Uterus (tissue), 2 donors: ENCODE data around the gene DNAJB8.

Experiments used
- POLR2A ChIP-seq, 2 donors: fragments of 450-650 bp; IDR thresholded peaks; one replicate each; pipeline ENCODE4 v1.6.1; 2016; ENCODE audit warnings: antibody characterized with exemption in 2 of 2, mild to moderate bottlenecking in 1 of 2, moderate library complexity in 1 of 2
- TF ChIP-seq, protein P1 (sequence below), 4 experiments: fragments of 200-600 bp in 2 of 4; fragments of 450-650 bp in 2 of 4; sonication (generic) in 2 of 4; IDR thresholded peaks; one replicate each; pipeline ENCODE4 v1.5.1; 2016 to 2019; ENCODE audit warnings: antibody characterized with exemption in 4 of 4, mild to moderate bottlenecking in 2 of 4, moderate library complexity in 1 of 4

DNA sequence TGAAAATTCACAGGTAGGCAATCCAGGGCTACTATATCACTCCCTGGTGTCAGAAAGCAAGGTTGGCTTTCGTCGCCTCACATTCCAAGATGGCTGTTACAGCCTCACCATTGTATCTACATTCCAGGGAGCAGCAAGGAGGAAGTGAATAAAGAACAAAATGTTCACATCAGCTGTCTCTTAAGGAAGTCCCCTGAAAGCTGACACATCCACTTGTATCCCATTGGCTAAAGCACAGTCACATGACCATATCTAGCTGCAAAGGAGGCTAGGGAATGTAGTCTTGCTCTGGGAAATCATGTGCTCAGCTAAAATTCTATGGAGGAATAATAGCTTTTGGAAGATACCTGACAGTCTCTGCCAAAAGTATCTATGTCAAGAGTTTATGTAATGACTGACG, 39.1 kb upstream of the DNAJB8 start:
- TF ChIP-seq POLR2A (IDR thresholded peaks at IDR 0.05), result no peak
- TF ChIP-seq, protein P1, sequence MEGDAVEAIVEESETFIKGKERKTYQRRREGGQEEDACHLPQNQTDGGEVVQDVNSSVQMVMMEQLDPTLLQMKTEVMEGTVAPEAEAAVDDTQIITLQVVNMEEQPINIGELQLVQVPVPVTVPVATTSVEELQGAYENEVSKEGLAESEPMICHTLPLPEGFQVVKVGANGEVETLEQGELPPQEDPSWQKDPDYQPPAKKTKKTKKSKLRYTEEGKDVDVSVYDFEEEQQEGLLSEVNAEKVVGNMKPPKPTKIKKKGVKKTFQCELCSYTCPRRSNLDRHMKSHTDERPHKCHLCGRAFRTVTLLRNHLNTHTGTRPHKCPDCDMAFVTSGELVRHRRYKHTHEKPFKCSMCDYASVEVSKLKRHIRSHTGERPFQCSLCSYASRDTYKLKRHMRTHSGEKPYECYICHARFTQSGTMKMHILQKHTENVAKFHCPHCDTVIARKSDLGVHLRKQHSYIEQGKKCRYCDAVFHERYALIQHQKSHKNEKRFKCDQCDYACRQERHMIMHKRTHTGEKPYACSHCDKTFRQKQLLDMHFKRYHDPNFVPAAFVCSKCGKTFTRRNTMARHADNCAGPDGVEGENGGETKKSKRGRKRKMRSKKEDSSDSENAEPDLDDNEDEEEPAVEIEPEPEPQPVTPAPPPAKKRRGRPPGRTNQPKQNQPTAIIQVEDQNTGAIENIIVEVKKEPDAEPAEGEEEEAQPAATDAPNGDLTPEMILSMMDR (IDR thresholded peaks at IDR 0.05), result no peak
